Osteoblast (primary cell): ENCODE results near the gene SLC39A11. TPM values are rescaled to one million over a fixed set of nuclear protein-coding genes. Genes with fewer than 3 reads are reported as not detected.
"Not testable (repeated sequence)": the region's sequence is repeated elsewhere in the genome, so short reads cannot be mapped to it uniquely, and the experiment has no call there.

ENCODE experiments used
- DNase-seq: peaks from one replicate; pipeline ENCODE4 v3.0.0; 2011; ENCODE audit warnings: low spot score, mixed read lengths; ENCODE audit not compliant: insufficient read length; ENCODE audit errors: missing footprints
- H2AFZ ChIP-seq: 2 replicates; pipeline ENCODE4 v1.6.0; 2011; ENCODE audit warnings: mild to moderate bottlenecking, low read length
- H3K27ac ChIP-seq: 2 replicates; pipeline ENCODE4 v1.5.1; 2011; ENCODE audit warnings: mild to moderate bottlenecking, low read depth, low read length, moderate library complexity
- H3K27me3 ChIP-seq: 2 replicates; pipeline ENCODE4 v1.6.0; 2012; ENCODE audit warnings: mild to moderate bottlenecking, control low read depth, inconsistent platforms, low read length, moderate library complexity; ENCODE audit not compliant: insufficient read depth
- H3K36me3 ChIP-seq: 2 replicates; pipeline ENCODE4 v1.5.1; 2011; ENCODE audit warnings: mild to moderate bottlenecking, low read length, control low read depth, moderate library complexity; ENCODE audit not compliant: insufficient read depth
- H3K4me1 ChIP-seq: 2 replicates; pipeline ENCODE4 v1.5.1; 2011; ENCODE audit warnings: mild to moderate bottlenecking, low read length, control low read depth, moderate library complexity; ENCODE audit not compliant: insufficient read depth
- H3K4me2 ChIP-seq: 2 replicates; pipeline ENCODE4 v1.6.0; 2011; ENCODE audit warnings: mild to moderate bottlenecking, low read length; ENCODE audit not compliant: insufficient read depth
- H3K4me3 ChIP-seq: fragments of 200-600 bp; sonication (generic); 3 replicates; pipeline ENCODE4 v1.5.1; 2012; ENCODE audit warnings: mild to moderate bottlenecking, low read length, inconsistent platforms; ENCODE audit not compliant: insufficient read depth
- H3K79me2 ChIP-seq: 2 replicates; pipeline ENCODE4 v1.6.0; 2012; ENCODE audit warnings: mild to moderate bottlenecking, low read length, control low read depth, inconsistent platforms; ENCODE audit not compliant: insufficient read depth
- H3K9me3 ChIP-seq: 2 replicates; pipeline ENCODE4 v1.5.1; 2011; ENCODE audit warnings: low read depth, low read length, control low read depth
- H4K20me1 ChIP-seq: 2 replicates; pipeline ENCODE4 v1.6.0; 2012; ENCODE audit warnings: mild to moderate bottlenecking, low read length, control low read depth; ENCODE audit not compliant: insufficient read depth
- CTCF ChIP-seq: IDR thresholded peaks from 2 replicates; pipeline ENCODE4 v1.5.1; 2011; ENCODE audit warnings: mild to moderate bottlenecking, low read depth, low read length, moderate library complexity; ENCODE audit errors: extremely low read depth
- total RNA-seq: library from RNA; depleted of rRNA; stranded (reverse); fragments of >200 nt; gene quantifications from 2 replicates; pipeline ENCODE4 v1.2.3, GENCODE V29; 2012

The SLC39A11 gene
- total RNA-seq, 1 donor, result 27.1 TPM

GRCh38 chr17:72832306-72832705 lies 260.2 kb downstream of the SLC39A11 start:
- Histone ChIP-seq H3K9me3 (no peaks in the 10 kb centered on the region), H2AFZ (no peak overlapping the region), H3K79me2 (no peaks in the 10 kb centered on the region), H4K20me1 (peaks cover 2% of the 10 kb centered on the region), H3K36me3 (no peaks in the 10 kb centered on the region), H3K27me3 (no peaks in the 10 kb centered on the region), H3K4me1 (no peaks in the 10 kb centered on the region), H3K4me2 (no peak overlapping the region), H3K4me3 (no peak overlapping the region), H3K27ac (no peak overlapping the region)
- TF ChIP-seq CTCF, result no peak
- DNase-seq, result no peak

GRCh38 chr17:72829883-72830282 lies 262.6 kb downstream of the SLC39A11 start:
- Histone ChIP-seq H3K27ac (no peak overlapping the region), H4K20me1 (peaks cover 2% of the 10 kb centered on the region), H3K27me3 (no peaks in the 10 kb centered on the region), H3K36me3 (no peaks in the 10 kb centered on the region), H3K4me3 (no peak overlapping the region), H3K4me2 (no peak overlapping the region), H2AFZ (no peak overlapping the region), H3K79me2 (no peaks in the 10 kb centered on the region), H3K4me1 (no peaks in the 10 kb centered on the region), H3K9me3 (no peaks in the 10 kb centered on the region)
- DNase-seq, result no peak
- TF ChIP-seq CTCF, result no peak

- no peaks in the 10 kb centered on the region for H3K4me1 ChIP-seq
- DNase-seq, result no peak
- H3K36me3 ChIP-seq, result no peaks in the 10 kb centered on the region
- no peak overlapping the region for H2AFZ ChIP-seq
- no peak overlapping the region for H3K4me3 ChIP-seq
- H4K20me1 ChIP-seq, result peaks cover 2% of the 10 kb centered on the region
- H3K4me2 ChIP-seq, result no peak overlapping the region
- no peak for TF ChIP-seq CTCF
- H3K27me3 ChIP-seq, result no peaks in the 10 kb centered on the region
- no peaks in the 10 kb centered on the region for H3K79me2 ChIP-seq
- no peak overlapping the region for H3K27ac ChIP-seq
- no peaks in the 10 kb centered on the region for H3K9me3 ChIP-seq
These were observed 265.9 kb downstream of the SLC39A11 start for GRCh38 chr17:72826602-72827001.

- not testable (repeated sequence) for H3K4me3 ChIP-seq, H2AFZ ChIP-seq, H3K79me2 ChIP-seq, H3K4me2 ChIP-seq, H3K9me3 ChIP-seq, H3K36me3 ChIP-seq, H3K27ac ChIP-seq, DNase-seq, H3K4me1 ChIP-seq, H4K20me1 ChIP-seq, H3K27me3 ChIP-seq
These were observed 266.4 kb downstream of the SLC39A11 start for GRCh38 chr17:72826059-72826458.

- DNase-seq, result no peak
- H4K20me1 ChIP-seq, result no peaks in the 10 kb centered on the region
- no peak overlapping the region for H2AFZ ChIP-seq
- no peaks in the 10 kb centered on the region for H3K9me3 ChIP-seq
- no peak overlapping the region for H3K4me3 ChIP-seq
- no peaks in the 10 kb centered on the region for H3K36me3 ChIP-seq
- no peak overlapping the region for H3K4me2 ChIP-seq
- TF ChIP-seq CTCF, result no peak
- H3K79me2 ChIP-seq, result no peaks in the 10 kb centered on the region
- no peaks in the 10 kb centered on the region for H3K4me1 ChIP-seq
- no peaks in the 10 kb centered on the region for H3K27me3 ChIP-seq
- H3K27ac ChIP-seq, result no peak overlapping the region
These were observed 267.3 kb downstream of the SLC39A11 start for GRCh38 chr17:72825218-72825617.

- H3K36me3 ChIP-seq, H3K9me3 ChIP-seq, H3K4me2 ChIP-seq, H3K4me1 ChIP-seq, H3K4me3 ChIP-seq, H3K27me3 ChIP-seq, H4K20me1 ChIP-seq, H2AFZ ChIP-seq, H3K79me2 ChIP-seq, H3K27ac ChIP-seq, DNase-seq: not testable (repeated sequence)
These were observed 268.2 kb downstream of the SLC39A11 start for GRCh38 chr17:72824267-72824666.
